HG02642 (cell line): ENCODE measurements around the gene PARD6G.
"Not testable (repeated sequence)": the region's sequence is repeated elsewhere in the genome, so short reads cannot be mapped to it uniquely, and the experiment has no call there.

Source experiments
- ATAC-seq: cut with Tn5 transposase; IDR thresholded peaks from one replicate; pipeline ENCODE4 v1.9.1; 2021; ENCODE audit warnings: mild to moderate bottlenecking; ENCODE audit not compliant: unreplicated experiment, poor library complexity

PARD6G gene, protein sequence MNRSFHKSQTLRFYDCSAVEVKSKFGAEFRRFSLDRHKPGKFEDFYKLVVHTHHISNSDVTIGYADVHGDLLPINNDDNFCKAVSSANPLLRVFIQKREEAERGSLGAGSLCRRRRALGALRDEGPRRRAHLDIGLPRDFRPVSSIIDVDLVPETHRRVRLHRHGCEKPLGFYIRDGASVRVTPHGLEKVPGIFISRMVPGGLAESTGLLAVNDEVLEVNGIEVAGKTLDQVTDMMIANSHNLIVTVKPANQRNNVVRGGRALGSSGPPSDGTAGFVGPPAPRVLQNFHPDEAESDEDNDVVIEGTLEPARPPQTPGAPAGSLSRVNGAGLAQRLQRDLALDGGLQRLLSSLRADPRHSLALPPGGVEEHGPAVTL

DNA sequence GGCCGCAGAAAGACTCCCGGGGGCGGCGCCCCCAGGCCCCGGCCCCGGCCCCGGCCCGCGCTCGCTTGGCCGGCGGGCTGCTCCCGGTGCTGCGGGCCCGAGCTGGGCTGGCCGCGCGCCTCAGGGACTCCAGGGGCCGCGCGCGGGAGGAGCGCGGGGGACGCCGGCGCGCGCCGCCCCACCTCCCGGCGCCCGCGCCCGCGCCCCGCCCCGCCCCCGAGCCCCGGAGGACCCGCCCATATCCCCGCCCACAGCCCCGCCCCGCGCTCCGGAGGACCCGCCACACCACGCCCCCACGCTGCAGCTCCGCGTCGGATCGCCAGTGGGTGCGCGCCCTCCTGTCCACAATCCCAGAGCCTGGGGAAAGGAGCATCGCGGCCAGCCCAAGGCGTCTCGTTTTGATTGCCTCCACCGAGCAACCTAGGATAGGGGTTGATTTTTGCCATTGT lies at the start of gene PARD6G:
Gene PARD6G (minus strand): TSS at position 122 of the 449 bp plus-strand sequence. CDS start 166 bp downstream, outside the sequence.
- peak; percentile 78 for ATAC-seq

DNA sequence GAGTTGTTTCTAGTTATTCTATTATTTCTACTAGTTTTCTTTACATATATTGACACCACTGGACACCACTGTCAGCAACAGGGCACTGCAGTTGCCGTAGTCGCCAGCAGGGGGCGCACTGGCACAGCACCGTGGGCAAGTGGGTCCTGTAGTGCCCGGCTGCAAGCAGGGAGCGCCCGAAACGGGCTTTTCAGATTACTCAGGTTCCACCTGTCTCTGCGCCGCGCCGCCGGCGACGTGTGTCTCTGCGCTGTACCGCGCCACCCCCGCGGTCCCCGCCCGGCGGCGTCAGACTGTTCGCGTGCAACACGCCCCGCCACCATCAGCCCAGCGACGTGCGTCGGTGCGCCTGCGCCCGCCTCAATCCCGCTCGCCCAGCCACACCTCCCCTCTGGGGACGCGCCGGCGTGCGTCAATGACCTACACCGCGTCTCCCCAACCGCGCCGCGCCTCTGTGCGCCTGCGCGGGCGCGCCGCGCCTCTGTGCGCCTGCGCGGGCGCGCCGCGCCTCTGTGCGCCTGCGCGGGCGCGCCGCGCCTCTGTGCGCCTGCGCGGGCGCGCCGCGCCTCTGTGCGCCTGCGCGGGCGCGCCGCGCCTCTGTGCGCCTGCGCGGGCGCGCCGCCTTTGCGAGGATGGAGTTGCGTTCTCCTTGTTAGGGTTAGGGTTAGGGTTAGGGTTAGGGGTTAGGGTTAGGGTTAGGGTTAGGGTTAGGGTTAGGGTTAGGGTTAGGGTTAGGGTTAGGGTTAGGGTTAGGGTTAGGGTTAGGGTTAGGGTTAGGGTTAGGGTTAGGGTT lies 15.1 kb upstream of the PARD6G start:
- ATAC-seq: not testable (repeated sequence)

DNA sequence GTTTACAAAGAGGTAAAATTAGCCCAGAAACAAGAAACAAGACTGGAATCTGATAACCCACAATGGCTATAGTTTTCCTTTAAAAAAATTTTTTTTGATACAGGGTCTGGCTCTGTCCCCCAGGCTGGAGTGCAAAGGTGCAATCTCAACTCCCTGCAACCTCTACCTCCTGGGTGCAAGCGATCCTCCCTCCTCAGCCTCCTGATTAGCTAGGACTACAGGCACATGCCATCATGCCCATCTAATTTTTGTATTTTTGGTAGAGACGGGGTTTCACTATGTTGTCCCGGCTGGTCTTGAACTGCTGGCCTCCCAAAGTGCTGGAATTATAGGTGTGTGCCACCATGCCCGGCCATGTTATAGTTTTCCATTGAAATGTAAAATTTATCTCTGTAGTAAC lies 12.3 kb upstream of the PARD6G start:
- no peak for ATAC-seq

DNA sequence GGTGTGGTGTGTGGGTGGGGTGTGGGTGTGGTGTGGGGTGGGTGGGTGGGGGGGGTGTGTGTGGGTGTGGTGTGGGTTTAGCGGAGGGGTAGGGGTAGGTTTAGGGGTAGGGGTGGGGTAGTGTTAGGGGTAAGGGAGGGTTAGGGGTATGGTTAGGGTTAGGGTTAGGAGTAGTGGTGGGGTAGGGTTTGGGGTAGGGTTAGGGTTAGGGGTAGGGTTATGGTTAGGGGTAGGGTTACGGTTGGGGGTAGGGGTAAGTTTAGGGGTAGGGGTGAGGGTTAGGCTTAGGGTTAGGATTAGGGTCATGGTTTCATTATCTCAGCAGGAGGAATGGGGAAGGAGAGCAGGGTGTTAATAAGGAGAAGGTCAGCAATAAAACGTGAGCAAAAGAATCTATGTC lies 11.3 kb upstream of the PARD6G start:
- ATAC-seq: no peak

DNA sequence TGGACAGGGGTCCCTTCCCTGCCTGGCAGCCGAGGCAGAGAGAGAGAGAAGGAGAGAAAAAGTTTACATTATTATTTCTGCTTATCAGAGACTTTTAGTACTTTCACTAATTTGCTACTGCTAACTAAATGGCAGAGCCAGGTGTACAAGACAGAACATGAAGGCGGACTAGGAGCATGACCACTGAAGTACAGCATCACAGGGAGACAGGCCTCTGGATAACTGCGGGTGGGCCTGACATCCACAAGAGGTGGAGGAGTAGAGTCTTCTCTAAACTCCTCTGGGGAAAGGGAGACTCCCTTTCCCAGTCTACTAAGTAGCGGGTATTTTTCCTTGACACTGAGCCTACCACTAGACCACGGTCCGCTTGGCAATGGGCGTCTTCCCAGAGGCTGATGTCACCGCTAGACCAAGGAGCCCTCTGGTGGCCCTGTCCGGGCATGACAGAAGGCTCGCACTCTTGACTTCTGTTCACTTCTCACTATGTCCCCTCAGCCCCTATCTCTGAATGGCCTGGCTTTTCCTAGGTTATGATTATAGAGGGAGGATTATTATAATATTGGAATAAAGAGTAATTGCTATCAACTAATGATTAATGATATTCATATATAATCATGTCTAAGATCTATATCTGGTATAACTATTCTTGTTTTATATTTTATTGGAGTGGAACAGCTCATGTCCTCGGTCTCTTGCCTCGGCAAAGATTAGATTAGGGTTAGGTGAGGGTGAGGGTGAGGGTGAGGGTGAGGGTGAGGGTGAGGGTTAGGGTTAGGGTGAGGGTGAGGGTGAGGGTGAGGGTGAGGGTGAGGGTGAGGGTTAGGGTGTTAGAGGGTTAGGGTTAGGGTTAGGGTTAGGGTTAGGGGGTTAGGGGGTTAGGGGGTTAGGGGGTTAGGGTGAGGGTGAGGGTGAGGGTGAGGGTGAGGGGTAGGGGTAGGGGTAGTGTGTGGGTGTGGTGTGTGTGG lies 10.5 kb upstream of the PARD6G start:
- ATAC-seq: not testable (repeated sequence)

DNA sequence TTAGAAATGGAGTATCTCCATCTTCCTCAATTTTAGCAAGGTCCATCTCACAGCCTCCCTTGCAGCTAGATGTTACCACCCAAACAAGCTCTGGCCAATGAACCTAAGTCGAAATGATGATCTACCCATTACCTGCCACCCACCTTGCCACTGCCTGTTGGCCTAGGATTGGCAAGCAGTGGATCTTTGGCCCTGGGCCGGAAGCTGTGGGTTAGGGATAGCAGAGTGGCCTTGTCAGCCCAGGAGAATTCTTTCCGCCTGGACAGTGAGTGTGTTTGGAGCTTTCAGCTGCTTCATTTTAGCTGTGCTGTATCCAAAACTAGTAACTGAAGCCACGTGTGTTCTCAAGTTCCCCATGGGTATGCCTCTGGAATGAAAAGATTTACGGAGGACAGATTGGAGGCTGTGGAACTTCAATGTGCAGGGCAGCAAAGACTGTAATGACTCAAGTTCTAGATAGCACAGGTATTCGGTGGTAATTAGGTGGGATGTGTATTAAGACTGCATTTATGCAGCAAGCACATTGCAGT lies 7.7 kb upstream of the PARD6G start:
- ATAC-seq: no peak

DNA sequence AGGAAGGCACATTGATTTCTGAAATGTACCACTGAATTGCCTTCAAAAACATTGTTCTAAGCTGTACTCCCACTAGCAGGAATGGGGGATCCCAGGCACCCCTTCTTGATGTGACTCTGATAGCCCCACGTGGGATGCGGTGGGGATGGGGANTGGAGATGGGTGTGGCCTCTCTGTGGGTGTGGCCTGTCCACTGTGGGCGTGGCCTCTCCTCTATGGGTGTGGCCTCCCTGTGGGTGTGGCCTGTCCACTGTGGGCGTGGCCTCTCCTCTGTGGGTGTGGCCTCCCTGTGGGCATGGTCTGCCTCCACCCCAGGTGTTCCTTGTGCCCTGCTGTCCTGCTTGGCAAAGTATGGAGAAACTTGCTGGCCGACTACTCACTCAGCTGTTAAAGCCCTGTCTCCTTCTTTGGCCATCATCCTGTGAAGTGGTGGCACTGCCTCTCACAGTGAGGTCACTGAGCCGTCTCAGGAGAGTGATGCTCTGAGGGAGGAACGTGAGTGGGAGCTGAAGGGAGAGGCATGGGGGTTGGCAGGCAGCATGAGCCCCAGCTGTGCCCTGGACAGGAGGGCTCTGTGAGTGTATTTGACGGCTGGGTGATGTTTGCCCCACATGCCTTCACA lies 6.7 kb upstream of the PARD6G start:
- ATAC-seq: no peak

DNA sequence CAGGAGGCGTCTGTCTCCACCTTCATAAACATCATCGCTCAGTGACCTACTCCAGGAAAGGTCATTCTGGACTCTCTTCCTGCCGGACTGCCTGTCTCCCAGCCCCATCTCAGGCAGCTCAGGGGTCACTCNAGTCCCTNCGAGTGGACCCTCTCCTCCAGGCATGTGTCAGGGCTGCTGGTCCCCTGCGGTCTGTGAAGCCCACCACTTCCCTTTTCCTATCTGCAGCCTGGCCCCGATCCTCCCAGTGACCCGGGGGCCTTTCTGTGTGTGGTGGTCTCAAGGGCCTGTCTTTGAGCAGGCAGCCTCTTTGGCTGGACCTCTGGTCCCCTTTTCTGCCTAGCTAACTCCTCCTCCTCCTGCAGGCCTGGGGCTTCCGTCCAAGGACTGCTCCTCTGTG lies 5.9 kb upstream of the PARD6G start:
- ATAC-seq: no peak

DNA sequence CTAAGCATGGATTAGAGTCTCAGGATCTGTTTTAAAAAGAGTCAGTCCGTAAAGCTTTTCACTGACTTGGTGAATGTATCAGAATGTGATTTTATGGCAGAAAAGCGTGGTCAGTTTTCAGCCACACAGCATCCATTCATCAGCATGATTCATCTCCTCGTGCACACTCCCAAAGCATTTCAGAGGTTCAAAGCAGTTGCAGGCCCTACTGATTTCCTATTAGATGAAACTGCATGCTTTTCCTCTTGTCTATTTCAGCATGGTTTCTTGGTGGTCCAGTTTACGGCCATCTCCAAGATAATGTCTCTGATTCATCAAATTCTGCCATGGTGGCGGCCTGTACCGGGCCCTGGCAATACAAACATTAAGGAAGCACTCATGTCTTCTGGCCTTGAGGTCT lies 4.8 kb upstream of the PARD6G start:
- no peak for ATAC-seq

DNA sequence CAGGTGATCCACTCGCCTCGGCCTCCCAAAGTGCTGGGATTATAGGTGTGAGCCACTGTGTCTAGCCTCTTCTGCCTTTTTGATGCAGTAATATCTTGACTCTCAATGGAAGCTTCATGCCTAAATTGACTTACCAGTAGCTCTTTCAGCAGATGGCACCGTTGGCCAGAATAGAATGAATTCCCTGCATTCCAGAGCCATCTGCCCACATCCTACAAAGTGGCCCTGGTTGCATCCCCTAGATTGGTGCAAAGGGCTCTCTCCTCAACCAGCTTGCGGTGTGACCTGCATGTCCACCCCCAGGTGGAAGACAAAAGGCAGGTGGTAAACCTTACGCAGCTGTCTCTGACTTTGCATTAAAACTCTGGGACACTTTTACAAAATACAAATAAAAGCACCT lies 4.4 kb upstream of the PARD6G start:
- no peak for ATAC-seq

DNA sequence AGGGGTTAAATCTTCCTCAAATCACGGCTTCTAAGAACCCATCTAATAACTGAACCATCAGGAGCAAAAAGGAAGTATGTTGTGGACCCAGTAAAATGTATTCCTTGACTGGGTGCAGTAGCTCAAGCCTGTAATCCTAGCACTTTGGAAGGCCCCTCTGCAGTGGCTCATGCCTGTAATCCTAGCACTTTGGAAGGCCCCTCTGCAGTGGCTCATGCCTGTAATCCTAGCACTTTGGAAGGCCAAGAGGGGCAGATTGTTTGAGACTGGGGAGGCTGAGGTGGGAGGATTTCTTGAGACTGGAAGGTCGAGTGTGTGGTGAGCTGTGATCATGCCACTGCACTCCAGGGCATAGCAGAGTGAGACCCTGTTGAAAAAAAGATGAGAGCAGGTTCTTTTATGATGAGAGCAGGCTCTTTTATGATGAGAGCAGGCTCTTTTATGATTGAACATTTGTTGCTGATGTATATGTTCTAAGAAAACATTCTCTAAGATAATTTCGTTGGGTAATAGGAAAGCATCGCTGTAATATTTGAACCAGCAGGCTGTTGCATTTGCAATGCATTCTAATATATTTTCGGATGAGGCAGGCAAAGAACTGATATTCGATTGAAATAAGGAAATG lies 3.5 kb upstream of the PARD6G start:
- ATAC-seq: no peak

DNA sequence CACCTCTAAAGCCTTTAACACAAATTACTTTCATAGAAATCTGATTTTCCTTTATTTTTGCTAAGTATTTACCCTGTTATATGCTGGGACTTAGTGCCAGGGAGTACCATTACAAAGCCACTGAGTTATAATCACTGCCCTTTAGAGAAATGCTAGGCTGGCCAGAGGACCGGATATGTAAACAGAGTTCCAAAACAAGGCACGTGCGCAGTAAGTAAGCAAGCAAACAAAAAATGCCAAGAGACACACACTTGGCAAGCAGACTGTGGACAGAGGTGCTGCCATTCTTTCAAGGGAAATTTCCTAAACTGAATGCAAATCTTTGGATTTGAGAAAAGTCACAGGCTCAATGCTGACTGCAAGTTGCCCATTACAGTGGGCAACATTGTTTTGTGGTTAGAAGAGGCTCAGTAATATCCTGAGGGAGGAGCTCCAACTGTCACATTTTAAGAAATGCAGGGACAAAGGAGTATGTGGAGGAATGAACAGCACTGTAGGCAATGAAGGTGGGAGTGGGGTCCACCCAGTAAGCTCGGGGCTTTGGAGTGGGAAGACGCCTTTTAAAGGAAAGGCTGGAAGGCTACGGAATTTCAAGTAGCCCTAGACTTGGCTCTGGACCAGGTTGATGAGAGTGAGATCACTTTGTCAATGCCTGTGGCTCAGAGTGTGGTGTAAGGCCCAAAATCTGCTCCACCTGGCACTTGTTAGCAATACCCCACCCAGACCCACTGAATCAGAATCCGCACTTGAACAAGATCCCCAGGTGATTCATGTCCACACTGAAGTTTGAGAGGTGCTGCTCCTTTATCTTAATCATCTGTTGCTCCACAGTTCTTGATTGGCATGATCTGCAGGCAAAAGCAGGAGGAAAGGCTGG lies 2.1 kb upstream of the PARD6G start:
- ATAC-seq: no peak

DNA sequence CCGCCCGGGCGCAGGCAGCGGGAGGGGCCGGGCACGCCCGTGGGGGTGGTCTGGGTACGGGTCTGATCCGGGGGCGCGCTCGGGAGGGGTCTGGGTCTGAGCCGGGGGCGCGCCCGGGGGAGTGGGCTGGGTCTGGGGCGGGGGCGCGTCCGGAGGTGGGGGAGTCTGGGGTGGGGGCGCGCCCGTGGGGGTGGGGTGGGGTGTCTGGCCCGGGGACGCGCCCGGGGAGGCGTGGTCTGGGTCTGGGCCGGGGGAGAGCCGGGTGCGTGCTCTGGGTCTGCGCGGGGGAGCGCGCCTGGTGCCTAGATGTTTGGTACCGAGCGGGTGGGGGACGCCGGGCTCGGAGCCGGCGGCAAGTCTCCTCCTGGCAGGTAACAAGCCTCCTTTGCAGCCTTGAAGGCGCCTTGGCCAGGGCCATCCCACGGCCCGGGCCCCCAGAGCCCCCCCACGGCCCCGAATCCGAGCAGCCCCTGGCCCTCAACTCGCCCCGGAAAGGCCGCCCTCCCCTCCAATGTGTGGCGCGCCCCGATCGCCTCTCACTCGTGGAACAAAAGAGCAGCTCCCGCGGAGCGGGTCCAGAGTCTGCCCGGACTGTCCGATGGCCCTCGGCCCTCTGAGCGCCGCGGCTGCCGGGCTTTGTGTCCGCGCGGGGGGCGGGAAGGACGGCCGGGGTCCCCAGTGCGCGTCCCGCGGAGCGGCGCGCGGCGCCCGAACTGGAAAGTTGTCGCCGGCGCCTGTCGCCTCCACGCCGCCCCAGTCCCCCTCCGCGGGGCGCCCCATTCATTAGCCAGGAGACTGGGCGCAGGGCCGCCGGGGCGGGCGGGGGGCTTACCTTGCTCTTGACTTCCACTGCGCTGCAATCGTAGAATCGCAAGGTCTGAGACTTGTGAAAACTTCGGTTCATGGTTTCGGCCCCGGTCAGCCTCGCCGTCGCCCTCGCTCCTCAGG lies 595 bp downstream of the PARD6G start:
- peak; percentile 45 for ATAC-seq

DNA sequence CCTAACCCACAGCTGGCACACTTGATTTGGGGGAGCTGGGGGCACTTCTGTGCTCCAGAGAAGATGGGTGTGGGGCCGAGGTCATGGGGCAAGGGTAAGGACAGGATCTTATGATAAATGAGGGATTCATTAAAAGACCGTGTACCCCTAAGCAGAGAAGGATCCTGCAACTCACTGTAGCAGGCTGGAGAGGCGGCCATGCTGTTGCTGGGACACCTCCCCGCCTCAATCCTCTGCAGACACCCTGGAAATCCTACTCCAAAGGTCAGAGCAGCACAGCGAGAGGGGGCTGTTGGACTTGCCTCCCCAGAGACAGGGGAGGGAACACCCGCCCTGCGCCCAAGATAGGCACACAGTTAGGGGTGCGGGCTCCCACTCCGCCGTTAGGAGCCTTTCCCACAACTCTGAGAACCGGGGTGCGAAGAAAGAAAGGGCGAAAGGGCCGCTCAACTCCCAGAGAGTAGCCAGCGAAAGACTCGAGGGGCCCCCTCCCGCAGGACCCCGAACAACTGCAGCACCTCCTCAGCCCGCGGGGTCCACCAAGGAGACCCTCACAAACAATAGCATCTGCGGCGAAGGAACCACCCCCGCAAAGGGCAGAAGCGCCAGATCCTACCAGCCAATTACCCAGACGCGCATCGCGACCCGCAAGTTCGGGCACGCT lies 1.4 kb downstream of the PARD6G start:
- no peak for ATAC-seq

DNA sequence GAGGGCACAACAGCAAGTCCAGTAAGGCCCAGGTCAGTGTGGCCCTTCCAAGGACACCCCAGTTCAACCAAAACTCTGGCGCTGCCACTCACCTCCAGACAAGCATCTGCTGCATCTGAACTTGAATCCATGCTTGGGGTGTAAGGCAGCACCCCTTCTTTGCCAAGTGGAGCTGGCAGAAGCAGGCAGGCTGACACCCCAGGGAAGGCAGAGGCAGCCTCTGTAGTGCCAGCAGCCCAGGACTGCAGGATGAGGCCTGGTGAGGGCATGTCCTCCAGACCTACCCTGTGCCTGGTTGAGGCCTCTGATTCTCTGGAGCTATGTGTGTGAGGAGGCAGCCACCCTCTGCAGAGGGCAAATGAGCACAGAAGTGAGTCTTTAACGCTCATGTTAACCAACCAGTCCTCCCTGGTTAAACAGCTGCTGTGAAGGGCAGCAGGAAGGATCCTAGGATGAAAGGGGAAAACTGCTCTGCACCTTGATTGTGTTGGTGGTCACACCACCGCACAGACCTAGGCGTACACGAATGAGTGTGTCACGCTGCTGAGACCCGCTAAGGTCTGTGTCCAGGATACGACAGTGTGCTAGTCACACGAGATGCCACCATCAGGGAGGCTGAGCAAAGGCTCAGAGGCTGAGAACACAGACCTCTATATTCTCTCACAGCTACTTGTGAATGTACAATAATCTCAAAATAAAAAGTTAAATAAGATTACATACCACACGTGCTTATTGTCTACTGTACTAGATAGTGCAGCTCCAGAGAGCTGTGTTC lies 2.2 kb downstream of the PARD6G start:
- ATAC-seq: no peak

DNA sequence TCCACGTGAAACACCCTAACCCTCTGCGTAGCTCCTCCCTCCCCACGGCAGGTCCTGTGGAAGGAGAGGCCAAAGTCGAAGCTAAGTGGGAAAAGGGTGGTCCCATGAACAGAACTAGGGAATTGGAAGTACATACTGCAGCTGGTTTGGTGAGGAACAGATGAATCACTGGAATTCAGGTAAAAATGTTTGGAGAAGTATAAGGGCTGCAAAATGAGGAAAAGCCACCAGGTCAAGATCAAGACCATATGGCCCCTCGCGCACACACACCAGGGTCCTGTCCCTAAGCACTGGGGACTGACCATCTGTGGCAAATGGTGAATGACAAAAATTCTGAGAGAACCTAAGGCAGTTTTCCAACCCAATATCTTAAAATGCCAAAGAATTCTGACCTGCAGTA lies 3.1 kb downstream of the PARD6G start:
- no peak for ATAC-seq
